Activated naive CD8-positive, alpha-beta T cell treated with anti-CD3 and anti-CD28 coated beads, Interleukin-2, amount 10 ng/mL, durations not matched to agents 7 days and 5 days (primary cell): ENCODE data around the gene HDAC4. TPM values are rescaled to one million over a fixed set of nuclear protein-coding genes. Genes with fewer than 3 reads are reported as not detected.

ENCODE experiments used
- ATAC-seq: fragments of 150-1000 bp; cut with Tn5 transposase; one replicate; pipeline ENCODE4 v1.10.0; 2021; ENCODE audit warnings: low read depth, moderate library complexity
- POLR2A ChIA-PET: fragments of 350-600 bp; sonication (Branson Sonifier 250); formaldehyde crosslinking; loops from one replicate; lab custom pipeline; 2021; ENCODE audit warnings: antibody characterized with exemption; lab: Charles Lee
- DNase-seq: peaks from one replicate; pipeline ENCODE4 v3.0.0; 2021
- H3K27ac Mint-ChIP-seq: one replicate; pipeline ENCODE4 v1.8.0; 2022; ENCODE audit warnings: mild to moderate bottlenecking, mixed read lengths
- H3K27me3 Mint-ChIP-seq: one replicate; pipeline ENCODE4 v1.8.0; 2022; ENCODE audit warnings: mild to moderate bottlenecking, moderate library complexity, mixed read lengths
- H3K36me3 Mint-ChIP-seq: one replicate; pipeline ENCODE4 v1.8.0; 2021; ENCODE audit warnings: mild to moderate bottlenecking, mixed read lengths
- H3K4me1 Mint-ChIP-seq: one replicate; pipeline ENCODE4 v1.8.0; 2021; ENCODE audit warnings: mixed read lengths
- H3K4me3 Mint-ChIP-seq: one replicate; pipeline ENCODE4 v1.8.0; 2022; ENCODE audit warnings: mild to moderate bottlenecking, moderate library complexity, mixed read lengths
- H3K9me3 Mint-ChIP-seq: one replicate; pipeline ENCODE4 v1.8.0; 2021; ENCODE audit warnings: mixed read lengths
- total RNA-seq, 2 experiments: library from RNA; stranded (reverse); gene quantifications; one replicate each; pipeline ENCODE4 v1.2.3, GENCODE V29; 2021

The HDAC4 gene
- total RNA-seq, 2 experiments from 2014 or later = 54.0 to 57.4 TPM

GRCh38 chr2:239318790-239319661, 81.8 kb downstream of the HDAC4 start:
- Mint-ChIP-seq H3K27ac (peak overlapping the region; percentile 94), H3K4me3 (peak overlapping the region; percentile 84), H3K27me3 (no peaks in the 10 kb centered on the region), H3K9me3 (peaks cover 2% of the 10 kb centered on the region), H3K4me1 (peaks cover 47% of the 10 kb centered on the region), H3K36me3 (peaks cover 35% of the 10 kb centered on the region)
- POLR2A ChIA-PET = interaction anchor here (0.6 to 1.0 kb wide), 5 partner anchors 20 to 82 kb away, joined by 3 to 5 read pairs (median 3); partner anchors contain the start of gene HDAC4
- ATAC-seq (no peak), DNase-seq (peak; percentile 45)

- peaks cover 43% of the 10 kb centered on the region for H3K4me1 Mint-ChIP-seq
- no peak for ATAC-seq
- no peak for DNase-seq
- H3K27ac Mint-ChIP-seq = peak overlapping the region; percentile 94
- no peaks in the 10 kb centered on the region for H3K27me3 Mint-ChIP-seq
- H3K4me3 Mint-ChIP-seq = no peak overlapping the region
- peaks cover 34% of the 10 kb centered on the region for H3K36me3 Mint-ChIP-seq
- H3K9me3 Mint-ChIP-seq = peaks cover 2% of the 10 kb centered on the region
- POLR2A ChIA-PET = no interaction called here
Measured at GRCh38 chr2:239318151-239318611, 82.6 kb downstream of the HDAC4 start.

- no peak overlapping the region for H3K4me3 Mint-ChIP-seq
- H3K4me1 Mint-ChIP-seq = peaks cover 29% of the 10 kb centered on the region
- no peaks in the 10 kb centered on the region for H3K27me3 Mint-ChIP-seq
- no peak overlapping the region for H3K27ac Mint-ChIP-seq
- no peak for DNase-seq
- ATAC-seq = no peak
- H3K36me3 Mint-ChIP-seq = peaks cover 29% of the 10 kb centered on the region
- H3K9me3 Mint-ChIP-seq = peaks cover 2% of the 10 kb centered on the region
- POLR2A ChIA-PET = interaction anchor here (0.8 to 1.2 kb wide), 2 partner anchors 21 to 58 kb away, joined by 3 read pairs; no protein-coding TSS in a partner anchor
Measured at GRCh38 chr2:239316562-239317465, 84.0 kb downstream of the HDAC4 start.

DNA sequence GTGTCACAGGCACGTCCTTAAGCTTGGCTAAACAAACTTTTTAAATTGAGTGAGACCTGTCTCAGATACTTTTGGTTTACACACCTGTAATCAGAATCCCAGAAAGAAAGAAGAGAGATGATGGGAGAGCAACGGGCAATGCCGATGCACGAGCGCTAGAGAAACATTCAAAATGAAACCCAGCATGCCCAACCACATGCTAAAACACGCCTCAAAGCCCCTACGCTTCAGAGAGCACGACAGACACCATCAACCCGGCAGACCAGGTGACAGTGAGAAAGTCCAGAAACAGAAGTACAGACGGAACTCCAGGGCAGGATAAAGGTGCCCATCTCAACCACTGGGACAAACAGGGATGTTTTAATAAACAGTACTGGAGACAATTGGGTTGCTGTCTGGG, 85.5 kb downstream of the HDAC4 start:
- DNase-seq = no peak
- Mint-ChIP-seq H3K27me3 (no peaks in the 10 kb centered on the region), H3K36me3 (peaks cover 28% of the 10 kb centered on the region), H3K4me1 (peaks cover 18% of the 10 kb centered on the region), H3K4me3 (no peak overlapping the region), H3K9me3 (peaks cover 2% of the 10 kb centered on the region), H3K27ac (no peak overlapping the region)
- POLR2A ChIA-PET = no interaction called here
- no peak for ATAC-seq

GRCh38 chr2:239313776-239314175, 87.0 kb downstream of the HDAC4 start:
- Mint-ChIP-seq H3K27ac (no peak overlapping the region), H3K4me3 (no peak overlapping the region), H3K36me3 (peaks cover 26% of the 10 kb centered on the region), H3K9me3 (peaks cover 2% of the 10 kb centered on the region), H3K4me1 (peaks cover 14% of the 10 kb centered on the region), H3K27me3 (no peaks in the 10 kb centered on the region)
- no peak for ATAC-seq
- POLR2A ChIA-PET = no interaction called here
- DNase-seq = no peak

GRCh38 chr2:239312741-239313667, 87.8 kb downstream of the HDAC4 start:
- no peak for DNase-seq
- Mint-ChIP-seq H3K27ac (no peak overlapping the region), H3K36me3 (peaks cover 25% of the 10 kb centered on the region), H3K4me1 (peaks cover 8% of the 10 kb centered on the region), H3K4me3 (no peak overlapping the region), H3K9me3 (peaks cover 2% of the 10 kb centered on the region), H3K27me3 (no peaks in the 10 kb centered on the region)
- no peak for ATAC-seq
- POLR2A ChIA-PET = no interaction called here

DNA sequence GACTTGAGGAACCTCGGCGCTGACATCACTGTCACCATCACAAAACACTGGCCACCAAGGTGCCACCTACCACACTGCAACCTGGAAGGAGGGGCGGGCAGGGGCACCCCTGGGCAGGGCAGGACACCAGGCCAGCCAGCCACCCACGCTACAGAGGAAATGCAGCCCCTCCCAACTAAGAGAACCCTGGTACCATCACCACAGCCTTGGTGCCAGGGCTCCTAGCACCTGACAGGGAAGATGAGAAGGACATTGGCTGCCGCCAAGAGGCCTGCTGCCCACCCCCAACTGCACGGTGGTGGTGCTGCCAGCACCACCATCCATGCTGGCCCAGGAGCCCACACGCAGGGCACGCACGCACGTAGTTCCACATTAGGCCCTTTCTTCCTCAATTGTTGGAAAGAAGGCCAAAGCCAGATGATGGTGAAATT, 88.7 kb downstream of the HDAC4 start:
- Mint-ChIP-seq H3K27me3 (no peaks in the 10 kb centered on the region), H3K4me3 (no peak overlapping the region), H3K36me3 (peaks cover 22% of the 10 kb centered on the region), H3K9me3 (peaks cover 2% of the 10 kb centered on the region), H3K27ac (no peak overlapping the region), H3K4me1 (peaks cover 7% of the 10 kb centered on the region)
- no peak for DNase-seq
- POLR2A ChIA-PET = no interaction called here
- ATAC-seq = no peak

DNA sequence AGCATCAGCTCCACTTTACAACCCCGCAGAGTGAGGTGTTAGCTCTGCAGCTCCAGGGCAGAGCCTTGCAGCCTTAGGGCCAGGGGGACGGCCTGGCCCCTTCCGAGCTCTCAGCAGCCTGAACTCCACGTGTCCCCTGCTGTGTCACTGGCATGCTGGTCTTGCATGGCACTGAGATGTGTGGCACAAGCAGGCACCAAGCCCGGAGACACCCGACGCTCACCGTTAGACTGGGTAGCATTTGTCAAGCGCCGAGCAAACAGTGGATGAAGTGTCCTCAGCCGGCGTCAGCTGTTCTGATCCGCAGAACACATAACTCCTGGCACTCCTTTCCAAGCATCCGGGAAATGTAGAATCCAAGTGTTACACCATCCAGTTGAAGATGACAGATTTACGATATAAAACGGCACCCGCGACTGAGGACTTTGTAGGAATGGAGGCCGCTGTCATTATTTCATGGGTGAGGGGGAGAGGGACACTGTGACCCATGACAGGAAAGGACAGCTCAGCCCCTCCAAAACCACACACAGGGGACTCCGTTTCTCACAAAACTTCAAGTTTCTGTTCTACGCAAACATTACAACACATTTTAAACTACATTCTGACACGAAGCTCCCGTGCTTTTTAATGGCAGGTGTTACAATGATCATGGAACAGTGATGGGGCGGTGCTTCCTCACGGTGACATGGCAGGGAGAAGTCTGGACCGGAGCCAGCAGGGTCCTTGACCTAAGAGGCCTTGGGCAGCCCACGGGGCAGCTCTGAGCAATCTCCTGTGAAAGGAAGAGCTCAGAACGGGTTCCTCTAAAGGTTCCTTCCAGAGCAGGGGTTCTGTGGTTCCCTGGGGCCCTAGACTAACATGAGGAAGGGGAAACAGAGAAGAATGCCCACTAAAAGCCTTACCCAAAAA, 89.4 kb downstream of the HDAC4 start:
- Mint-ChIP-seq H3K27me3 (no peaks in the 10 kb centered on the region), H3K9me3 (peaks cover 2% of the 10 kb centered on the region), H3K36me3 (peaks cover 17% of the 10 kb centered on the region), H3K4me3 (no peak overlapping the region), H3K27ac (no peak overlapping the region), H3K4me1 (peaks cover 5% of the 10 kb centered on the region)
- no peak for DNase-seq
- no peak for ATAC-seq
- POLR2A ChIA-PET = interaction anchor here (1.3 kb wide), 1 partner anchor 10 kb away, joined by 4 read pairs; no protein-coding TSS in a partner anchor

- DNase-seq (no peak), ATAC-seq (no peak)
- no peak overlapping the region for H3K27ac Mint-ChIP-seq
- POLR2A ChIA-PET = interaction anchor here (1.0 to 1.3 kb wide), 2 partner anchors 11 to 12 kb away, joined by 3 to 4 read pairs; no protein-coding TSS in a partner anchor
- H3K9me3 Mint-ChIP-seq = peaks cover 2% of the 10 kb centered on the region
- peaks cover 12% of the 10 kb centered on the region for H3K36me3 Mint-ChIP-seq
- peaks cover 3% of the 10 kb centered on the region for H3K4me1 Mint-ChIP-seq
- H3K27me3 Mint-ChIP-seq = no peaks in the 10 kb centered on the region
- no peak overlapping the region for H3K4me3 Mint-ChIP-seq
Measured at GRCh38 chr2:239310401-239311061, 90.3 kb downstream of the HDAC4 start.

GRCh38 chr2:239309398-239310245, 91.2 kb downstream of the HDAC4 start:
- Mint-ChIP-seq H3K4me1 (peaks cover 1% of the 10 kb centered on the region), H3K27me3 (no peaks in the 10 kb centered on the region), H3K27ac (no peak overlapping the region), H3K36me3 (peaks cover 4% of the 10 kb centered on the region), H3K4me3 (no peak overlapping the region), H3K9me3 (no peaks in the 10 kb centered on the region)
- DNase-seq (no peak), ATAC-seq (no peak)
- POLR2A ChIA-PET = interaction anchor here (1.0 to 1.3 kb wide), 2 partner anchors 12 to 13 kb away, joined by 3 to 4 read pairs; no protein-coding TSS in a partner anchor
